NCI-H82 treated with DMSO at 0.1 percent for 48 hours (cell line): ENCODE data around the gene S100A1.

Source experiments
- DNase-seq: peaks from one replicate; lab custom pipeline; 2025; ENCODE audit not compliant: unreplicated experiment; lab: John Stamatoyannopoulos, UW

The S100A1 gene

DNA sequence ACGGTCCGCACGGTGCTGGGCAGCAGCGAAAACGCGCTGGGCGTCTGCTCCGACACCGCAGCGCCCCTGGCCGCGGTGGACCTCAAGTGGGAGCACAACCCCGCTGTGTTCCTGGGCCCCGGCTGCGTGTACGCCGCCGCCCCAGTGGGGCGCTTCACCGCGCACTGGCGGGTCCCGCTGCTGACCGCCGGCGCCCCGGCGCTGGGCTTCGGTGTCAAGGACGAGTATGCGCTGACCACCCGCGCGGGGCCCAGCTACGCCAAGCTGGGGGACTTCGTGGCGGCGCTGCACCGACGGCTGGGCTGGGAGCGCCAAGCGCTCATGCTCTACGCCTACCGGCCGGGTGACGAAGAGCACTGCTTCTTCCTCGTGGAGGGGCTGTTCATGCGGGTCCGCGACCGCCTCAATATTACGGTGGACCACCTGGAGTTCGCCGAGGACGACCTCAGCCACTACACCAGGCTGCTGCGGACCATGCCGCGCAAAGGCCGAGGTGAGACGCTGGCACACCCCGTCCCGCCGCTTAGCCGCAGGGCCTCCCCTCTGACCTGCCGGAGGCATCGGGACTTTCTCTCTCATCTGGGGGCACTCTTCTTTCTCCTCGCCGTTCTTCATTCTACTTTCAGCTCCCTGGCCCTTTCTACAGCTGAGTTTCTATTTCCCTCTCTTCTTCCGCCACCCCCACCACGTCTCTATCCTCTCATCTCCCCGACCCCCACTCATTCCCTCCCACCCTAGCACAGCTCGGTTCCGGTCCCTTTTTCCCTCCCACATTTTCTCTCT, 51.3 kb downstream of the S100A1 start:
- no peak for DNase-seq

DNA sequence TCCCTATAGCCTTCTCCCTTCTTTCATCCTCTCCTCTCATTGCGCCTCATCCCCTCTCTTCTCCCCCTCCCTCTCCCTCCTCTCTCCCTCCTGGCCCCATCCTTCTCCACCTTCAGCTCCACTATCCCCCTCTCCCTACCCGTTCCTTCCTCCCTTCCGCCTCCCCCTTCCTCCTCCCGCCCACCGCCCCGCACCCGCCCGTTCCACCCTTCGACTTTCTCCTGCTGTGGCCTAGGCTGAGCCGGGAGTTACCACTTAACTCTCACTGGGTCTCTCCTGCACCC, 51.8 kb downstream of the S100A1 start:
- DNase-seq, result no peak
